HepG2 (cell line): ENCODE data around the gene FRAS1.

Source experiments
- RAD21 ChIP-seq: fragments of 450-650 bp; formaldehyde crosslinking; IDR thresholded peaks from 2 replicates; pipeline ENCODE4 v1.5.0; 2020; ENCODE audit warnings: mild to moderate bottlenecking
- TF ChIP-seq, protein P1 (sequence below), 2 experiments: fragments of 450-650 bp in 1 of 2; sonication (generic) in 1 of 2; formaldehyde crosslinking; IDR thresholded peaks; 2 replicates each; pipeline versions ENCODE4 v1.5.0 to v1.8.0; 2020 to 2022; ENCODE audit warnings: mild to moderate bottlenecking in 1 of 2, missing genetic modification reagents in 1 of 2

DNA sequence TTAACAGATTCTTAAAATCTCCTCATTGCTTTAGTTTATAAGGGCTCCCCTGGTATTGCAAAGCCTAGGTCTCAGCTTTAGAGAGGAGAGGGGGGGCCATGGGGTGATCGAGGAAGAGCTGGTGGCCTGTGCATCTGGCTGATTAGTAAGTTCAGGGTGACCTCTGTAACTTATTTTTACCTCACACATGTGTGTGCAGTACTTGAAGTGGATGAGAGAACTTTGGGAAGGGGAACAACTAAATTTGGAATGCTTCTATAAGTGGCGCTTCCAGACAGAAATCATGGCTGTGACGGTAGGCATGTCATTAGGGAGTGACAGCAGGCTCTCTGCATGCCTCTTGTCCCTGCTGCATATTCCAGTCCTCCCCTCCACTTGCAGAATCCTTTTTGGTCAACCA lies 41.9 kb downstream of the FRAS1 start:
- TF ChIP-seq, protein P1, sequence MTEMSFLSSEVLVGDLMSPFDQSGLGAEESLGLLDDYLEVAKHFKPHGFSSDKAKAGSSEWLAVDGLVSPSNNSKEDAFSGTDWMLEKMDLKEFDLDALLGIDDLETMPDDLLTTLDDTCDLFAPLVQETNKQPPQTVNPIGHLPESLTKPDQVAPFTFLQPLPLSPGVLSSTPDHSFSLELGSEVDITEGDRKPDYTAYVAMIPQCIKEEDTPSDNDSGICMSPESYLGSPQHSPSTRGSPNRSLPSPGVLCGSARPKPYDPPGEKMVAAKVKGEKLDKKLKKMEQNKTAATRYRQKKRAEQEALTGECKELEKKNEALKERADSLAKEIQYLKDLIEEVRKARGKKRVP (CRISPR knock-in tag; IDR thresholded peaks at IDR 0.05): no peak
- TF ChIP-seq RAD21 (CRISPR knock-in tag): no peak
